WTC11 (cell line): ENCODE measurements around the gene RNF208. TPM values are rescaled to one million over a fixed set of nuclear protein-coding genes. Genes with fewer than 3 reads are reported as not detected.
"Not testable (repeated sequence)": the region's sequence is repeated elsewhere in the genome, so short reads cannot be mapped to it uniquely, and the experiment has no call there.

Experiments used
- ATAC-seq: fragments of 200-7000 bp; cut with Tn5 transposase; 2 replicates; pipeline ENCODE4 v1.10.0; 2021; ENCODE audit warnings: mild to moderate bottlenecking, moderate library complexity
- CTCF ChIA-PET: fragments of 300-600 bp; sonication (Branson Sonifier 250); formaldehyde crosslinking; loops from one replicate; lab custom pipeline; 2021; ENCODE audit warnings: antibody characterized with exemption; lab: Charles Lee
- POLR2A ChIA-PET: fragments of 350-600 bp; sonication (Branson Sonifier 250); formaldehyde crosslinking; loops from one replicate; lab custom pipeline; 2021; ENCODE audit warnings: antibody characterized with exemption; lab: Charles Lee
- DNase-seq: peaks from one replicate; pipeline ENCODE4 v3.0.0; 2021; ENCODE audit warnings: low spot score
- H3K27ac Mint-ChIP-seq: 2 replicates; pipeline ENCODE4 v1.8.0; 2021; ENCODE audit warnings: mixed read lengths
- H3K27me3 Mint-ChIP-seq: 2 replicates; pipeline ENCODE4 v1.8.0; 2021; ENCODE audit warnings: low read depth, mild to moderate bottlenecking, moderate library complexity, mixed read lengths
- H3K36me3 Mint-ChIP-seq: 2 replicates; pipeline ENCODE4 v1.8.0; 2021; ENCODE audit warnings: mixed read lengths
- H3K4me1 Mint-ChIP-seq: 2 replicates; pipeline ENCODE4 v1.8.0; 2022; ENCODE audit warnings: mixed read lengths
- H3K4me3 Mint-ChIP-seq: 2 replicates; pipeline ENCODE4 v1.8.0; 2021; ENCODE audit warnings: mild to moderate bottlenecking, moderate library complexity, mixed read lengths
- H3K9me3 Mint-ChIP-seq: 2 replicates; pipeline ENCODE4 v1.8.0; 2021; ENCODE audit warnings: mixed read lengths
- CREM ChIP-seq: sonication (generic); formaldehyde crosslinking; IDR thresholded peaks from 2 replicates; pipeline ENCODE4 v1.8.1; 2022; ENCODE audit warnings: mild to moderate bottlenecking, missing genetic modification reagents, moderate library complexity
- EMX1 ChIP-seq: fragments of 250-450 bp; sonication (Bioruptor Pico); IDR thresholded peaks from 2 replicates; pipeline ENCODE4 v1.8.0; 2021; ENCODE audit warnings: mild to moderate bottlenecking
- ETV6 ChIP-seq: sonication (generic); formaldehyde crosslinking; IDR thresholded peaks from 2 replicates; pipeline ENCODE4 v1.8.1; 2022; ENCODE audit warnings: mild to moderate bottlenecking, missing genetic modification reagents
- FOXJ3 ChIP-seq: sonication (generic); formaldehyde crosslinking; IDR thresholded peaks from 2 replicates; pipeline ENCODE4 v1.9.0; 2021; ENCODE audit warnings: missing genetic modification reagents, mild to moderate bottlenecking, borderline replicate concordance
- KAT7 ChIP-seq: sonication (generic); formaldehyde crosslinking; IDR thresholded peaks from 2 replicates; pipeline ENCODE4 v1.8.1; 2023; ENCODE audit warnings: missing genetic modification reagents, mild to moderate bottlenecking, borderline replicate concordance
- MYBL2 ChIP-seq: sonication (generic); formaldehyde crosslinking; IDR thresholded peaks from 2 replicates; pipeline ENCODE4 v1.8.1; 2023; ENCODE audit warnings: mild to moderate bottlenecking, moderate library complexity, missing genetic modification reagents
- NR1H2 ChIP-seq: sonication (generic); formaldehyde crosslinking; IDR thresholded peaks from 2 replicates; pipeline ENCODE4 v1.9.0; 2021; ENCODE audit warnings: mild to moderate bottlenecking, moderate library complexity, missing genetic modification reagents
- SMAD3 ChIP-seq: sonication (generic); formaldehyde crosslinking; IDR thresholded peaks from 2 replicates; pipeline ENCODE4 v1.8.0; 2022; ENCODE audit warnings: missing genetic modification reagents, mild to moderate bottlenecking, borderline replicate concordance
- SMAD4 ChIP-seq: sonication (generic); formaldehyde crosslinking; IDR thresholded peaks from 2 replicates; pipeline ENCODE4 v1.8.0; 2022; ENCODE audit warnings: mild to moderate bottlenecking, missing genetic modification reagents
- TCF7 ChIP-seq: sonication (generic); formaldehyde crosslinking; IDR thresholded peaks from 2 replicates; pipeline ENCODE4 v1.8.0; 2022; ENCODE audit warnings: mild to moderate bottlenecking, low read depth, missing genetic modification reagents, moderate library complexity
- ZNF232 ChIP-seq: sonication (generic); formaldehyde crosslinking; IDR thresholded peaks from 2 replicates; pipeline ENCODE4 v1.8.0; 2022; ENCODE audit warnings: mild to moderate bottlenecking, missing genetic modification reagents
- ZNF317 ChIP-seq: sonication (generic); formaldehyde crosslinking; IDR thresholded peaks from 2 replicates; pipeline ENCODE4 v1.8.1; 2023; ENCODE audit warnings: low read depth, mild to moderate bottlenecking, moderate library complexity, missing genetic modification reagents, borderline replicate concordance
- total RNA-seq: library from RNA; stranded (reverse); gene quantifications from 3 replicates; pipeline ENCODE4 v1.2.3, GENCODE V29; 2021
- TF ChIP-seq, protein P1 (sequence below): sonication (generic); formaldehyde crosslinking; IDR thresholded peaks from 2 replicates; pipeline ENCODE4 v1.8.1; 2023; ENCODE audit warnings: mild to moderate bottlenecking, missing genetic modification reagents, moderate library complexity
- TF ChIP-seq, protein P2 (sequence below): sonication (generic); formaldehyde crosslinking; IDR thresholded peaks from 2 replicates; pipeline ENCODE4 v1.8.0; 2022; ENCODE audit warnings: mild to moderate bottlenecking, missing genetic modification reagents
- TF ChIP-seq, protein P3 (sequence below): fragments of 250-450 bp; sonication (Bioruptor Pico); IDR thresholded peaks from 2 replicates; pipeline ENCODE4 v1.9.0; 2021; ENCODE audit warnings: mild to moderate bottlenecking
- TF ChIP-seq, protein P4 (sequence below): fragments of 250-450 bp; sonication (Bioruptor Pico); IDR thresholded peaks from 2 replicates; pipeline ENCODE4 v1.9.0; 2021; ENCODE audit warnings: moderate library complexity, mild to moderate bottlenecking, inconsistent platforms, borderline replicate concordance
- TF ChIP-seq, protein P5 (sequence below): sonication (generic); formaldehyde crosslinking; IDR thresholded peaks from 2 replicates; pipeline ENCODE4 v1.8.1; 2022; ENCODE audit warnings: mild to moderate bottlenecking, missing genetic modification reagents, moderate library complexity, borderline replicate concordance
- TF ChIP-seq, protein P6 (sequence below): sonication (generic); formaldehyde crosslinking; IDR thresholded peaks from 2 replicates; pipeline ENCODE4 v1.8.0; 2023; ENCODE audit warnings: missing genetic modification reagents, mild to moderate bottlenecking, borderline replicate concordance

The RNF208 gene
- total RNA-seq, 1 experiment from 2014 or later = 14.8 TPM

DNA sequence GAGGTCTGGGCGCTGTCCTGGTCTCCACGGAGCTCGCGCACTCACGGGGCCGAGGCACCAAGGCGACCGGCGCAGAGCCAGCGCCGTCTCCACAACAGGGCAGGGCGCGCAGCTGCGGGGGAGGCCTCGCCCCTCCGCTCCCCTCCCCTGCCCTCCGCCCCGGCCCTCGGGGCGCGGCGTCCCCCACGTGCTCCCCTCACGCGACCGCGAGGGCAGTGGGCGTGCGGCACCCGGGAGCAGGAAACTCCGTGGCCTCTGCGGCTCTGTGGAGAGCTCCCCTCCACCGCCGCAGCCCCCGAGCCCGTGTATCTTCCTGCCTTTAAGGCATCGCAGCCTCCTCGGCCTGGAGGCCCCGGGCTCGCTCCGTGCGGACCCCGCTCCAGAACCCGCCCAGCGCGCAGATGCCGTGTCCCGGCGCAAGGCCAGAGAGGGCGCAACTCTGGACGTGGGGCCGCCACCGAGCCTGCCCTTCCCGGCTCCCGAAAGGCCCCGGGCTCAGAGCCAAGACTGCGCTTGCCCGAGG, 18.3 kb upstream of the RNF208 start (continued):
- 0 out of 2 replicates have a peak, but pooled peaks have one; percentile 36 for TF ChIP-seq ZNF317
- no peak for TF ChIP-seq TCF7 (CRISPR knock-in tag)
- peak; percentile 15; the same call in 1 of the 2 replicates for TF ChIP-seq MYBL2 (CRISPR knock-in tag)
- no peak for TF ChIP-seq FOXJ3 (CRISPR knock-in tag)
- TF ChIP-seq SMAD3 (CRISPR knock-in tag) = peak; percentile 68; the same call in 1 of the 2 replicates
- TF ChIP-seq, protein P1, sequence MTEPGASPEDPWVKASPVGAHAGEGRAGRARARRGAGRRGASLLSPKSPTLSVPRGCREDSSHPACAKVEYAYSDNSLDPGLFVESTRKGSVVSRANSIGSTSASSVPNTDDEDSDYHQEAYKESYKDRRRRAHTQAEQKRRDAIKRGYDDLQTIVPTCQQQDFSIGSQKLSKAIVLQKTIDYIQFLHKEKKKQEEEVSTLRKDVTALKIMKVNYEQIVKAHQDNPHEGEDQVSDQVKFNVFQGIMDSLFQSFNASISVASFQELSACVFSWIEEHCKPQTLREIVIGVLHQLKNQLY (CRISPR knock-in tag) = no peak
- TF ChIP-seq CREM (CRISPR knock-in tag) = peak; percentile 78; the same call in 1 of the 2 replicates
- TF ChIP-seq KAT7 = peak; percentile 74; the same call in 1 of the 2 replicates
- TF ChIP-seq, protein P2, sequence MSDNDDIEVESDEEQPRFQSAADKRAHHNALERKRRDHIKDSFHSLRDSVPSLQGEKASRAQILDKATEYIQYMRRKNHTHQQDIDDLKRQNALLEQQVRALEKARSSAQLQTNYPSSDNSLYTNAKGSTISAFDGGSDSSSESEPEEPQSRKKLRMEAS (CRISPR knock-in tag) = peak; percentile 84
- TF ChIP-seq, protein P3, sequence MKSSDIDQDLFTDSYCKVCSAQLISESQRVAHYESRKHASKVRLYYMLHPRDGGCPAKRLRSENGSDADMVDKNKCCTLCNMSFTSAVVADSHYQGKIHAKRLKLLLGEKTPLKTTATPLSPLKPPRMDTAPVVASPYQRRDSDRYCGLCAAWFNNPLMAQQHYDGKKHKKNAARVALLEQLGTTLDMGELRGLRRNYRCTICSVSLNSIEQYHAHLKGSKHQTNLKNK (CRISPR knock-in tag) = no peak
- no peak for TF ChIP-seq SMAD4 (CRISPR knock-in tag)
- no peak for TF ChIP-seq EMX1 (CRISPR knock-in tag)
- 0 out of 2 replicates have a peak, but pooled peaks have one; percentile 22 for TF ChIP-seq ETV6 (CRISPR knock-in tag)
- TF ChIP-seq ZNF232 (CRISPR knock-in tag) = 0 out of 2 replicates have a peak, but pooled peaks have one; percentile 42
- TF ChIP-seq, protein P4, sequence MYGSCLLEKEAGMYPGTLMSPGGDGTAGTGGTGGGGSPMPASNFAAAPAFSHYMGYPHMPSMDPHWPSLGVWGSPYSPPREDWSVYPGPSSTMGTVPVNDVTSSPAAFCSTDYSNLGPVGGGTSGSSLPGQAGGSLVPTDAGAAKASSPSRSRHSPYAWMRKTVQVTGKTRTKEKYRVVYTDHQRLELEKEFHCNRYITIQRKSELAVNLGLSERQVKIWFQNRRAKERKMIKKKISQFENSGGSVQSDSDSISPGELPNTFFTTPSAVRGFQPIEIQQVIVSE (CRISPR knock-in tag) = no peak
- no peak for TF ChIP-seq NR1H2 (CRISPR knock-in tag)
- TF ChIP-seq, protein P5, sequence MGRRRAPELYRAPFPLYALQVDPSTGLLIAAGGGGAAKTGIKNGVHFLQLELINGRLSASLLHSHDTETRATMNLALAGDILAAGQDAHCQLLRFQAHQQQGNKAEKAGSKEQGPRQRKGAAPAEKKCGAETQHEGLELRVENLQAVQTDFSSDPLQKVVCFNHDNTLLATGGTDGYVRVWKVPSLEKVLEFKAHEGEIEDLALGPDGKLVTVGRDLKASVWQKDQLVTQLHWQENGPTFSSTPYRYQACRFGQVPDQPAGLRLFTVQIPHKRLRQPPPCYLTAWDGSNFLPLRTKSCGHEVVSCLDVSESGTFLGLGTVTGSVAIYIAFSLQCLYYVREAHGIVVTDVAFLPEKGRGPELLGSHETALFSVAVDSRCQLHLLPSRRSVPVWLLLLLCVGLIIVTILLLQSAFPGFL = peak; percentile 69; the same call in 1 of the 2 replicates
- TF ChIP-seq, protein P6, sequence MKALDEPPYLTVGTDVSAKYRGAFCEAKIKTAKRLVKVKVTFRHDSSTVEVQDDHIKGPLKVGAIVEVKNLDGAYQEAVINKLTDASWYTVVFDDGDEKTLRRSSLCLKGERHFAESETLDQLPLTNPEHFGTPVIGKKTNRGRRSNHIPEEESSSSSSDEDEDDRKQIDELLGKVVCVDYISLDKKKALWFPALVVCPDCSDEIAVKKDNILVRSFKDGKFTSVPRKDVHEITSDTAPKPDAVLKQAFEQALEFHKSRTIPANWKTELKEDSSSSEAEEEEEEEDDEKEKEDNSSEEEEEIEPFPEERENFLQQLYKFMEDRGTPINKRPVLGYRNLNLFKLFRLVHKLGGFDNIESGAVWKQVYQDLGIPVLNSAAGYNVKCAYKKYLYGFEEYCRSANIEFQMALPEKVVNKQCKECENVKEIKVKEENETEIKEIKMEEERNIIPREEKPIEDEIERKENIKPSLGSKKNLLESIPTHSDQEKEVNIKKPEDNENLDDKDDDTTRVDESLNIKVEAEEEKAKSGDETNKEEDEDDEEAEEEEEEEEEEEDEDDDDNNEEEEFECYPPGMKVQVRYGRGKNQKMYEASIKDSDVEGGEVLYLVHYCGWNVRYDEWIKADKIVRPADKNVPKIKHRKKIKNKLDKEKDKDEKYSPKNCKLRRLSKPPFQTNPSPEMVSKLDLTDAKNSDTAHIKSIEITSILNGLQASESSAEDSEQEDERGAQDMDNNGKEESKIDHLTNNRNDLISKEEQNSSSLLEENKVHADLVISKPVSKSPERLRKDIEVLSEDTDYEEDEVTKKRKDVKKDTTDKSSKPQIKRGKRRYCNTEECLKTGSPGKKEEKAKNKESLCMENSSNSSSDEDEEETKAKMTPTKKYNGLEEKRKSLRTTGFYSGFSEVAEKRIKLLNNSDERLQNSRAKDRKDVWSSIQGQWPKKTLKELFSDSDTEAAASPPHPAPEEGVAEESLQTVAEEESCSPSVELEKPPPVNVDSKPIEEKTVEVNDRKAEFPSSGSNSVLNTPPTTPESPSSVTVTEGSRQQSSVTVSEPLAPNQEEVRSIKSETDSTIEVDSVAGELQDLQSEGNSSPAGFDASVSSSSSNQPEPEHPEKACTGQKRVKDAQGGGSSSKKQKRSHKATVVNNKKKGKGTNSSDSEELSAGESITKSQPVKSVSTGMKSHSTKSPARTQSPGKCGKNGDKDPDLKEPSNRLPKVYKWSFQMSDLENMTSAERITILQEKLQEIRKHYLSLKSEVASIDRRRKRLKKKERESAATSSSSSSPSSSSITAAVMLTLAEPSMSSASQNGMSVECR (CRISPR knock-in tag) = peak; percentile 76

DNA sequence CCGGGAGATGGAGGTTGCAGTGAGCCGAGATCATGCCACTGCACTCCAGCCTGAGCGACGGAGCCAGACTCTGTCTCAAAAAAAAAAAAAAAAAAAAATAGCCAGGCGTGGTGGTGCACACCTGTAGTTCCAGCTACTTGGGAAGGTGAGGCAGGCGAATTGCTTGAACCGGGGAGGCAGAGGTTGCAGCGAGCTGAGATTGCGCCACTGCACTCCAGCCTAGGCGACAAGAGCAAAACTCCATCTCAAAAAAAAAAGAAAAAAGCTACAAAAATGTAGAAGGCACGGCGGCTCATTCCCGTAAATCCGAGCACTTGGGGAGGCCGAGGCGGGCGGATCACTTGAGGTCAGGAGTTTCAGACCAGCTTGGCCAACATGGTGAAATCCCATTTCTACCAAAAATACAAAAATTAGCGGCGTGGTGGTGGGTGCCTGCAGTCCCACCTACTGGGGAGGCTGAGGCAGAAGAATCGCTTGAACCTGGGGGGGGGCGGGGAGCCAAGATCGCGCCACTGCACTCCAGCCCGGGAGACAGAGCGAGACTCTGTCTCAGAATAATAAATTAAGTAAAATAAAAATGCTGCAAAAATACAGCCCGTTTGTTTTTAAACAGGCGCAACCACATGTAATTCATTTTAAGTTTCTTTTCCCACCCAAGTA, 17.6 kb upstream of the RNF208 start:
- not testable (repeated sequence) for H3K27ac Mint-ChIP-seq, DNase-seq, H3K27me3 Mint-ChIP-seq, H3K9me3 Mint-ChIP-seq, ATAC-seq
- peaks cover 20% of the 10 kb centered on the region for H3K36me3 Mint-ChIP-seq
- ChIA-PET POLR2A (interaction anchor here (1.1 to 1.8 kb wide), 8 partner anchors 12 to 110 kb away, joined by 3 to 30 read pairs (median 7); partner anchors contain the start of genes NELFB, NRARP, RNF224 and STPG3), CTCF (interaction anchor here (0.7 to 2.4 kb wide), 17 partner anchors 12 to 204 kb away, joined by 3 to 14 read pairs (median 4); partner anchors contain the start of genes EXD3, MAN1B1, NOXA1 and RNF224)
- H3K4me1 Mint-ChIP-seq = peaks cover 44% of the 10 kb centered on the region
- H3K4me3 Mint-ChIP-seq = peak overlapping the region; percentile 73
